Raji (cell line): ENCODE measurements around the gene AUTS2.

Experiments used
- POLR2A ChIP-seq: IDR thresholded peaks from 2 replicates; pipeline ENCODE4 v1.6.1; 2011; ENCODE audit warnings: low read depth, low read length, control low read depth; ENCODE audit not compliant: insufficient read depth

Gene AUTS2

GRCh38 chr7:70834424-70834823 lies 1236.1 kb downstream of the AUTS2 start:
- no peak for TF ChIP-seq POLR2A

- no peak for TF ChIP-seq POLR2A
Observed at GRCh38 chr7:70835658-70836057, 1237.4 kb downstream of the AUTS2 start.

- no peak for TF ChIP-seq POLR2A
Observed at GRCh38 chr7:70836279-70836678, 1238.0 kb downstream of the AUTS2 start.

GRCh38 chr7:70836946-70837345 lies 1238.7 kb downstream of the AUTS2 start:
- TF ChIP-seq POLR2A = no peak

- no peak for TF ChIP-seq POLR2A
Observed at GRCh38 chr7:70837589-70837988, 1239.3 kb downstream of the AUTS2 start.

GRCh38 chr7:70838292-70838907 lies 1240.1 kb downstream of the AUTS2 start:
- no peak for TF ChIP-seq POLR2A
